Amniotic epithelial cell (primary cell): ENCODE data around the gene ADCY5.

Experiments used
- DNase-seq: peaks from one replicate; pipeline ENCODE4 v3.0.0-alpha.2; 2010; ENCODE audit warnings: low read depth

ADCY5 gene

DNA sequence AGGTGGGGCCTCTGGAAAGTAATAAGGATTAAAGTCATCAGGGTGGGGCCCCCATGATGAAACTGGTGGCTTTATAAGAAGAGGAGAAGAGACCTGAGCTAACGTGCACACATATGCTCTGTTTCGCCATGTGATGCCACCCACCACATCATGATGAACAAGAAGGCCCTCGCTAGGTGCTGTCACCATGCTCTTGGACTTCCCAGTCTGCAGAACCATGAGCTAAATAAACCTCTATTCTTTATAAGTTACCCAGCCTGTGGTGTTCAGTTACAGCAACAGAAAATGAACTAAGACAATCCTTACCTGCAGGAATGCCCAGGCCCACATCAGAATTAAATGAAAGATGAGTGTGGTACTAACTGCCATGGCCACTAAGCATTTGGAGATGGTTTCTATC, 79.8 kb downstream of the ADCY5 start:
- DNase-seq, result no peak

DNA sequence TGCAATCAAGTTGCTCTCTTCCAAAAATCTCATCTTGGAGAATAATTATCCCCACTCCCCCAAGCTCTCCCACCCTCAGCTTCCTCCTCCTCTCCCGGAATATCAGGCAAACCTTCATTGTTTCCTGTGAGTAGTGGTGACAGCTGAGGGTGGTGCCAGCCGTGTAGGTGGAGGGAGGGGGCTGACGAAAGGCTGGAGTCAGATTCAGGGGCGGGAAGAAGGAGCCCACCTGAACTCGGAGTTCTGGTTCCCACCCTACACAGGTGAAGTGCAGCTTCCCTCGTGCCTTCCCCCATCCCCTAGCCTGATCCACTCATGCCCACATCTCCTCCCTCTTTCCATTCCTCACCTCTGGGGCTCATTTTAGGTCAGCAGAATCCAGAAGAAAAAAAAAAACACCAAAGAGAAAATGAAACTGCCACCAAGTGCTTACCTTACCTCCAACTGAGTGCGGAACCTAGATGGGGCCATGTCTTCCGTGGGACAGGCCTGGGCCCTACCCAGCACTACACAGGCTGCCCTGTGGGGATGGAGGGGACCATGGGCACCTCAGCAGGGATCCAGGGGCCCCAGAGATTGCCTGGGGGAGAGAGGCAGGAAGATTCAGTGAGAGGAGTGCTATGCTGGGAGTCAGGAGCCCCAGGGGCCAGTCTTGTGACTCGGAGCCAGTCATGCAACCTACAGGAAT, 81.3 kb downstream of the ADCY5 start:
- DNase-seq, result no peak

DNA sequence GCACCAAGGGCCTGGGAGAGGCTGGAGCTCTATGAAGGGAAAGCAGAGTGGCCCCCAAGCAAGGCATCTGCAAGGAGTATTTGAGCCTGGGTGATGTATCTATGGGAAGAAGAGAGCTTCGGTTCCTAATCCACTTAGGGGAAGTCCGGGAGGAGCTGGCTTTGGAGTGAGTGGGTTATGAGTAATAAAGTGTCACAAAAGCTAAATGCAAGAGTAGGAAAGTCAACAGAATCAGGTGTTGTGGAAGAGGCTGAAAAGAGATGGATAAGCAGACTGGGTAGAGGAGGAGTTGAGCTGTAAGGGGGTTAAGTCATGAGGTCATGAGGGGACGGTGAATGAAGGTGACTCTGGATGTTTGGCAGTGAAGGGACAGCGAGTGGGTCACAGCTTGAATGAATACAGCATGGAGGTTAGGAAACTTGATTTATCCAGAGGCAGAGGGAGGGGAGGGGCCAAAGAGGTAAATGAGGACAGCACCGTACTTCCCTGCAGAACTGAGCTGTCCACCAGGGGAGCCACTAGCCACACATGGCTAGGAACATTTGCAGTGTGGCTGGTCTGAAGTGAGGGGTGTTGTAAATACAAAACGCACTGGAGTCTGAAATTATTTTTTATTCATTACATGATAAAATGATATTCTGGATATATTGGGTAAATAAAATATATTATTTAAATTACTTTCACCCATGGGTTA, 83.3 kb downstream of the ADCY5 start:
- DNase-seq, result peak; percentile 13

DNA sequence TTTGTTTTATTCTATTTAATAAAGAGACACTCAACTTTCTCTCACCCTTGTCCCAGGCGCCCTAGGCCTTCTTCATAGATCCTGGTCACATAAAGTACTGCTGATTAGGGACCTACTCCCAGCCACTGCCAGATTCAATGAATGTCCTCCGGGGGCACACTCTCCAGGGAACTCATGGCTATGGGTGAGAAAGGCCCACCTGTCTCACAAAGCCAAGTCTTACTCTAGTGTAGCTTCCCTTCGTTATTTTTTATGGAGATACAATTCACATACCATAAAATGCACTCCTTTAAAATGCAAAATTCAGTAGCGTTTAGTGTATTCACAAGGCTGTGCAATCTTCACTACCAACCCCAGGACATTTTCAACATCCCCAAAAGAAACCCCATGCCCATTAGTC, 87.8 kb downstream of the ADCY5 start:
- DNase-seq, result no peak

DNA sequence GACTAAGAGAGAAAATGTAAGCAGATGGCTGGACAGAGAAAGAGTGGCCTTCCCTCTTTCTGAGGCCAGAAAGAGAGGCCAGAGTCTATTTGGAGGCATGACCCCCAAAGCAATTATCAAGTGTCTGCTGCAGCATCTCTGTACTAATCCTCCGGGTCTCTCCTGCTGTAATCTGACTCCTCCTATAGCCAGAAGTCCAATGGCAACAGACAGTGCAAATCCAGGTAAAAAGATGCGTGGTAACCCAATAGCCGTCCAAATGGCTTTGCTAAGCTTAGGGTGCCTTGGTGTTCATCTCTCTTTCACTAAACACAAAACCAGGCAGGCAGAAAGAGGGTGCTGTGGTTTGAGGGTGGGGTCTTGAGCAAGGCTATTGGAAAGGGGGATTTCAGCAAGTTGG, 91.6 kb downstream of the ADCY5 start:
- DNase-seq, result no peak

DNA sequence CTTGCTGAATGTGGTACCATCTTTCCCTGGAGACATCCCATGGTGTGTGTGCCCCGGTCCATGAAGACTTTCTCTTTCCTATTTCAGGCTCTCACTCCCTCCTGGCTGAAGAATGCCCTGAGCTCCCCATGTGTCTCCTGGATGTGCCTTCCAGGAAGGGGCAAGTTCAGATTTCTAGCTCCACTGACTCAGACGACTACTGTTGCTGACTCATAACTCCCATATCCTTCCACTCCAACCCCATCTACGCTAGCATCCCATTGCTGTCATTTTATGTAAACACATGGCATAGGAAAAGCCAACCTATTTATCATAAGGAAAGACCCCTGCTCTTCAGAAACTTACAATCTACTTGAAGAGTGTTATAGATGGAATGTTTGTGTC, 95.0 kb downstream of the ADCY5 start:
- peak; percentile 28 for DNase-seq

DNA sequence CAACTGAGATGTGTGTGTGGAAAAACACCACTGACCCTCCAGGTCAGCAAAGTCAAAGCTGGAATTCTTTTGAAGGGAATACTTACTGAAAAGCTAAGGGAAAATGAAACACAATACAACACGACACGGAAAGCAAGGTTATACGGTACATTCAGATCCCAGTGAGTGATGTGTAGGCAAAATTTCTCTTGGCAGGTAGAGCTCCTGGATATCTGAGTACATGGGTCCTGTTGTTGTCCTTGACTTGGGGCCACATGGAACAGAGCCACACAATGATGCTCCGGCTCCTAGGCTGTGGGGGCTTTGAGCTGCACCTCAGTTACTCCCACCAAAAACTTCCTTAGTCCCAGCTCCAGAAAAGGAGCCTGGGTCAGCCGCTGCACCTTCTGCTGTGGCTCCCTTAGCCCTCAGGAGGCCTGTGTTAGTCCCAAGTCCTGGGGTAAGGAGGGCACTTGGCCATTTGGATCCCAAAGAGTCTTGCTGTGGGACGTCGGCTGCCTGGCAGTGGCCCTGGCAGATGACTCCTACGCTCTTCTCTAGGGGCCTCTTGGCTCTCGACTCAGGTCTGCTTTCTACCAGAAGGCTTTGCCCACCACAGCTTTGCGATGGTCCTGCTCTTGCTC, 95.6 kb downstream of the ADCY5 start:
- DNase-seq, result no peak

DNA sequence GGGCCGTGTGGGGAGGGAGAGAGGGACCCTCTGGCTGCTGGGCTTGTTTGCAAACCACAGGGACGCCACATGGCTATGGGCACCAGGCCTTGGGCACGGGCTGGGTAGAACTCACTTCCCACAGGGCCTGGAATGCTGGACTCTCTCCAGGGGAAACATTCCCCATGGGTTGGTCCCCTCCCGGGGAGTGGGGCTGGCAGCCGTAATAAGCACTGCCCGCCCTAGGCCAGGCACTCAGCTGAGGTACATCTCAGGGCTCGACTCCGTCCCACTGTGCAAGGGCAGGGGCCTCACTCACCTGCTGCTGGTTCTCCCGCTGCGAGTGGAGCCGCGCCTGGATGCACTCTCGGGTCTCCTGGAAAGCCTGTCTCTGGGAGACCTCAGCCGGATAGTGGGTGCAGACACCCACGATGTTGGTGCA, 96.7 kb downstream of the ADCY5 start:
- no peak for DNase-seq

DNA sequence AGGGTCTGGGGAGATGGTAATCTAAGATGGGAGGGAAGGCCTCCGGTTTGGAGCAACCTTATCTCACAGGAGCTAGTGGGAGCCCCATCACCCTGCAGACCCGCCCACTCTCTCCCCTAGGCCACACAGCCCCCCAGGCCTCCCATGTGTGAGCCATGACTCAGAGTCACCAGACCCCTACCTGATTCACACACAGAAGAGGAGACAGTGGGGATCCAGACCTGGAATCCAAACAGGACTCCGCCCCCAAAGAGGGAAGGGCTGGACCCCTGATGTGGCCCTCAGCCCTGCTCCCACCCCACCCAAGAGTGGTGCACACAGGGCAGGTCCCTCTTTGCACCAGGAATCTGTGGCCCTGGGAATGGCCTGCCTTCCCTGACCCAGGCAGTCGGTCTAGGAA, 97.4 kb downstream of the ADCY5 start:
- no peak for DNase-seq

DNA sequence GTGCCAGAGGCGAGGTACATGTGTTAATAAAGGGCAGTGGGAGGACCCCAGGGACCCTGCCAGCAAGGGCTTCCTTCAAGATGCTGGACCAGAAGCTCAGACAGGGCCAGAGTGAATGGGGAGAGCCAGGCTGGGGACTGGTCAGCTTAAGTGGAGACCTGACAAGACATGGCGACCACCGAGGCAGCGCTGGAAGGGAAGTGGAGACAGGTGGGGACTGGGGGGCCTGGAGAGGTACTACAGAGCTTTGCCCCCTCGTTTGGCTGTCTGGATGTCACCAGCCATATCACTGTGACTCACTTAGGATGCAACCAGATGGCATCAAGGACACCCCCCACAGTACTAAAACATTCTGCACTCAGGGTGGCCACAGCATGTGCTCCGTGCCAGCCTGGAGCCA, 97.9 kb downstream of the ADCY5 start:
- DNase-seq, result no peak

DNA sequence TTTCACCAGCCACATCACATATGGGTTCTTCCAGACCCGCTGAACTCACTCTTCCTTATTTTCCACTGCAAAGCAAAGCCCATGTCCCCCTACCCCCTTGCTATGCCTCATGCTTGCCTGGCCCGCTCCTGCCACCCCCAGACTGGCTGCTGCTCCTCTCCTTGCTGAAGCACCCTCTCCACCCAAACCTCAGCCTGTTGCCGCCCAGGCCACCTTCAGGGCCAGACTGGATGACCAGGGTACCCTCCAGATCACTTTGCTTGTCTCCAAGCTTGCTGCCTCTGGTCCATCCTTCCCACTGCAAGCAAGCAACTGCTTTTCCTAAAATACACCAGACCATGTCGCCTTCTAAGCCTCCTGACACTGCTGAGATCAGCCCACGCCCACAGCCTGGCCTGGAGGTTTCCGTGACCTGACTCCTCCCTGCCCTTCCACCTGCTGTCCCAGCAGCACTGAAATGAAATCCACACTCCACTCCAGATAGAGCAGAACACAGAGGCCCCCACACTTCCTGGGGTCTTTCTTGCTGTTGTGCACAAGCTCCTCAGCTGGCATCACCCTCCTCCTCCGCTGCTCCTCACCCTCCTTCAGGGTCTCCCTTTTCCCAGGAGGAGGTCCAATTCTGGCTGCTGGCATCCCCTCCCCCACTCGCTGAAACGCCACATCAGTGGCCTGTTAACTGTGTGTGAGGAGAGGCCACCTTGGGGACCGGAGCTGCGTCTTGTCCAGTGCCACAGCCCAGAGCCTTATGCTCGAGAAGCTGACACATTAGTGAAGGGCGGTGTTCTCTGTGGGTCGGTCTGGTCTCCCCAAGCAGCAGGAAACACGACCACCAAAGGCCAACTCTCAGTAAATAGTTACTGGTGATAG, 99.1 kb downstream of the ADCY5 start:
- no peak for DNase-seq

DNA sequence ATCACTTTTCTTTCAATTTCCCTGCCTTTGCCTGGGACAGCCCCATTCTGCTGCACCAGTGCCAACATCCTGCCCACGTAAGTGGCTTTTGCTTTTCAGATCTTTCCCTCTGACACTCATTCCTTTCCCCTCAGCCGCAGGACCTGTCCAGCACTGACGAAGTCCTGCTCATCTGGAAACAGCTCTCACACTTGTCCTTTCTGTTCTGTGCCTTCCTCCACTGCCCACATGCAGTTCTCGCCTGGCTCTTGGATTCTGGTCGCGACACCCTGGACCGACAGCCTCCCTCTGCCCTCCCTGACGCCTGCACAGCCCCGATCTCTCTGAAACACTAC, 99.7 kb downstream of the ADCY5 start:
- DNase-seq, result no peak

DNA sequence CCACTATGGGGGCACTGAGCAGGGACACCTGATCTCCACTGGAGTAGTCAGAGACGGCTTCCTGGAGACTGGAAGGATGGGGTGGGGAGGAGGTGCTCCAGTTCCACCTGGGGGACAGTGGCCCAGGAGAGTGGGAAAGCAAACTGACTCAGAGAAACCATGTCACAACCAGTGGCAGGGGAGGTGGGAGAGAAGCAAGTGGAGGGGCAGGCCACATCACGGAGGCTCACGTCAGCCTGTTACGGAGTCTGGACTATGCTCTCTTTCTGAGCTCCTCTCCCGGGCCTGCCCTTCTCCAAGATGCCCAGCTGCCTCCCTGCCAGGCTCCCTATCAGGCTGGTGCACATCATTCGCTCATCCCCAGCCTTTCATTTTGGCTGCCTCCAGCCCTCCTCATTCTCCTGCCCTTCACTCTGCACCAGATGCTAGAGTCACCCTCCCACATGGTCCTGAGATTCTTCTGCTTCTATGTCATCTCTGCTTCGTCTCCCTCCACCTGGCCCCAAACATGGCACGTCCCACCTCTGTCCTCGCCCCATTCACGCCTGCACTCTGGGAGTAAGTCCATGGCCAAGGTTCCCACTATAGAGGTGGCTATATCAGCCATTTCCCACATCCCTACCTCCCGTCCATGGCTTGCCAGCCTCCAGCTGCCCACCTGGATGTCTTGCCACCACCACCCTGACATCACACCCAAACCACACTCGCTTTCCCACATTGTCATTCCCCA, 100.3 kb downstream of the ADCY5 start:
- no peak for DNase-seq

DNA sequence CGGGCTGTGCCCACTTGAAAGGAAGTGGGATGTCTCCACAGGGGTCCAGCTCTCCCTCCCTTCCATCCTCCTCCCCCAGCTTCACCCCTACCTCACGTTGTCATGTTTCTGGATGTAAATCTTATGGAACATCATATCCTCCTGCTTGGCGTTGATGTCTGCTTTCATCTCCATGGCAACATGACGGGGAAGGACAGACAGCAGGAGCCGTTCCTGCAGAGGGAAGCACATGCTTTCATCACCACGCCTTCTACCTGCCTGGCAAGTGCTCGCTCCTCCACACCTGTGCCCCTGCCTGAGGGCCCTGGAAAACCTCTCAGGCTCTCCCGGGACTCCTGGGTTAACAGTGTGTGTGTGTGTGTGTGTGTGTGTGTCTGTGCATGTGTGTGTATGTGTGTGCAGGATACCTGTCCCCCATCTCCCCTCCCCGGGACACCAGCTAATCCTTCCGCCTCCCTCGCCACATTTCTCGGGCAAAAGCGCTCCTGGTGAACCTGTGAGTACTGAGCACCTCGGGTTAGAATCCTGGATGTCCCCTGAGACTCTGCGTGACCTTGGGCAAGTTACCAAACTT, 101.1 kb downstream of the ADCY5 start:
- no peak for DNase-seq

DNA sequence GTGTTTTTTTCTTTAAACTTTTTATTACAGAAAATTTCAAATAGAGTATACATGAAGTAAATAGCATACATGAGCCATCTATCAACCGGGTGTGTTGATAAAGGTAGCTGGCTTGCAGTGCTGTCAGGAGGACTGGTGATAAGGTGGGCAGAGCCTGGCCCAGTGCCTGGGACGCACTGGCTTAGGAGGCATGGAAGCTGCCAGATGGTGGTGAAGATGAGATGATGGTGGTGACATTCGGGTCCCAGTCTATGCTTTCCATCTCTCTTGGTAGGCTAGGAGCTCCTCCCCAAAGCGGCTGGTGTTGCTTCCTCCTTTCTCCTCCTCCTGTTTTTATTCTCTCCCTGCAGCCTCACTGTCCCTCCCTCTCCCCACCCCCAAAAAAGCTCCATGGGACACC, 101.7 kb downstream of the ADCY5 start:
- DNase-seq, result no peak

DNA sequence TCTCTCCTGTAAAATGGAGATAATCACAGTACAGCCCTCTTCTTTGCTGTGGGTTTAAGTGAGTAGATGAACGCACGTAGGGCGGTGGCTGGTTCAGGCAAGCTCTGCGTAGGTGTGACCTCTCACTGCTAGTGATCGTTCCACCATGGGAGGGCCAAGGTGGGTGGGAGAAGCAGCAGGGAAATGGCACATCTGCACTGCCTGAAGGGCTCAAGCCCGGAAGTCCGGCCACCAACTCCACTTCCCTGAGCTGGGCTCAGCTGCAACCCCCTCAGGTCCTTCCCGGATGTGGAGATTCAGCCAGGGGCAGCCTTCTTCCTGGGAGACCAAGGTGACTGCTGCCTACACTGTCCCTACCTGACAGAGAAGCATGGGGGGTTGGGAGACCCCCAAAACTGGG, 102.9 kb downstream of the ADCY5 start:
- DNase-seq, result no peak

DNA sequence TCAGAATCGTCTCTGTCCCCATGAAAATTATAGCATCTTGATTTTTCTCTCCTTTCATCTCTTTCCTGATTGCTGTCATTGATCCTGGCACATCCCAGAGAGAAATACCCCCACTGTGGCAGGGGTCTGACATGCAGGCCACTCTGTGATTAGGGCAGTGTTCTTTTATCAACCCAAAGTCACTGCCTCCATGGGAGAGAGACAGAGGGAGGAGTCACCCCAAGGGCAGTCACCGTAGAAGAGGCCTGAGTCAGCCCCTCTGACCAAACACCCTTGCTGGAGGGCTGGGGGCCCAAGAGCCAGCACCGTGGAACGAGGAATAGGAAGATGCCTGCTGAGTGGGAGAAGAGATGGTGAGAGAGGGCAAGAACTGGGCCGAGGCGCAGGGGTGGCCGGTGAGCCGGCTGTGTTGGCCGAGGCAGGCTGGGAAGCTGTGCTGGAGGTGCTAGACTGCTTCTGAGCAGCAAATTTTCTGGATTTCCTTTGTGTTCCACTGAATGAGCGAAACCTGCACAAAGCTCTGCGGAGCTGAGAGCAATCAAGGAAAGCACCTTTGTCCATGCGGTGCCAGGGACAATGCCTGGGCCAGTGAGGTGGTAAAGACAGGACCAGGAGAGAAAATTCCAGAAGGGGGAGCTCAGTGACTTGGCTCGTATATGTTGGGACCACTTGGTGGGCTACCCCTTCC, 103.8 kb downstream of the ADCY5 start:
- DNase-seq, result no peak

DNA sequence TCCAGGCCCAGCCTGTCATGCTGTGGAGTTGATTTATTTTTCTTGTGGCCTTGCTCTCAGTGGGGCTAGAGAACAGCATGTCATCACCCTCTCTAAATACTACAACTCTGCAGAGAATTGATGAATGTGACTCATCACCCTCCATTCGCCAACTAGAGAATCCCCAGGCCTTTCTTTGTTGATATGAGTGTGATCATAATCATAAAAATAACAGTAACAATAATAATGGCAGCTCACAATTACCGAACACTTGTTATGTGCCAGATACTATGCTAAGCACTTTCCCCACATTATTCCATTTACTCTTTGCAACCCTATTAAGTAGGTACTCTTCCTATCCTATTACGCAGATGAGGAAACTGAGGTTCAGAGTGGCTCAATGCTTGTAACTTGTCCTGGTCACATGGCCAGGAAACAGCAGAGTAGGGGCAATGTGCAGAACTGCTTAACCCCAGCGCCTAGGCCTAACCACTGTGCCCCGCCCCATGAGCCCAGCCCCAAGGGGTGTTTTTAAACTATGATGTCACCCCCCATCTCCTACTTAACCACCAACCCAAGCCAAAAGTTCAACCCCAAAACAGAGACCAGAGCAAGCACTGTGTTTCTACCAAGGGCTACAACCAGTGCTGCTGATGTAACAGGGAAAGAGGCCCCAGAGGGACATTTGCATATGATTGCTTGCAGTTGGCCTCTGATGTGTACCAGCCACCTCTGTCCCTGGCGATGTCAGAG, 104.5 kb downstream of the ADCY5 start:
- peak; percentile 62 for DNase-seq

DNA sequence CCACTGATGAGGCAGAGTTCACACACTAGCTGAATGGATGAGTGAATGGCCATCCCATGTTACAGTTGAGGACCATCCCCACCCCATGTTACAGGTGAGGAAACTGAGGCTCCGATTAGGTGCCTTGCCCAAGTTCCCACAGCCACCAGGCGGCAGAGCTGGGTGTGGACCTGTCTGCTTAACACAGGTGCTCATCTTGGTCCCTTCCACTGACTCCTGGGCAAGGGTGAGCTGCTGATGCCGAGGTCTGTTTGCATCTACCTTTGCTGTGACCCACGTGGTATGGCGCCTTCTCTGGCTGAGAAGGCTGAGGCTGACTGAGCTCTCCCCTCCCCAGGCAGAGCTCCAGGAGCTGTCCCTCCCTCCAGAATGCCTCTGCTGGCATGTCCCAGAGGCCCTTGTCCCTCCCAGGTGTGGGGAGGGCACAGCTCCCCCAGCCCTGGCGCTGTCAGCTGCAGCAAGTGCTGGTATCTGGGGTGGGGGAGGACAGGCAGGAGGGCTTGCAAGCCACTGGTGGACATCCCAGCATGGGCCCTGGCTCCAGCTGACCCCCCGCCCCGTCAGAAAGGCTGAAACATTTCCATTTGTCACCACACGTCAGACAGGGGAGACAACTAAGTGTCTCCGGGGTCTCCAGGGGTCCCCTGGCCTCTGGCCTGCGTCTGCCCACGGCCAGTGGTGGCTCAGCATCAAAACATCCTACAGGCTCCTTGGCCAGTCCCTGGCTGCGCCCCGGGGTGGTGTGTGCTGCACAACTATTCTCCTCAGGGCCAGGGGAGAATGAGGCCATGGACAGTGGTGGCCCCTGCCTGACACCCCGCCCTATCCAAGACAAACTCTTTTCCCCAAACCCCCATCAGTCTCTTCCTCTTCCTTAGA, 105.4 kb downstream of the ADCY5 start:
- DNase-seq, result no peak
